HEK293 (cell line): ENCODE results near the gene SLC34A3.
A peak's percentile ranks its signal among the peaks of the same experiment; 100 is the strongest.

ENCODE experiments used
- CTCF ChIP-seq: fragments of 450-650 bp; formaldehyde crosslinking; IDR thresholded peaks from 2 replicates; pipeline ENCODE4 v1.5.1; 2016; ENCODE audit warnings: missing biosample characterization, missing genetic modification characterization
- GLIS2 ChIP-seq: fragments of 450-650 bp; formaldehyde crosslinking; IDR thresholded peaks from 2 replicates; pipeline ENCODE4 v1.5.1; 2016; ENCODE audit warnings: missing biosample characterization, missing genetic modification characterization
- HOXA7 ChIP-seq: sonication (generic); formaldehyde crosslinking; IDR thresholded peaks from 2 replicates; pipeline ENCODE4 v1.8.1; 2022; ENCODE audit warnings: missing genetic modification reagents, borderline replicate concordance
- PBX3 ChIP-seq: sonication (generic); formaldehyde crosslinking; IDR thresholded peaks from 2 replicates; pipeline ENCODE4 v1.8.1; 2022; ENCODE audit warnings: mild to moderate bottlenecking, moderate library complexity, missing genetic modification reagents
- REST ChIP-seq: fragments of 450-650 bp; formaldehyde crosslinking; IDR thresholded peaks from 2 replicates; pipeline ENCODE4 v1.5.1; 2016; ENCODE audit warnings: missing biosample characterization, missing genetic modification characterization
- ZNF18 ChIP-seq: fragments of 450-650 bp; formaldehyde crosslinking; IDR thresholded peaks from 2 replicates; pipeline ENCODE4 v1.5.1; 2016; ENCODE audit warnings: missing biosample characterization, missing genetic modification characterization

- TF ChIP-seq GLIS2 (tag by site-specific recombination), result peak; percentile 86; the same call in 1 of the 2 replicates
- no peak for TF ChIP-seq PBX3 (CRISPR knock-in tag)
- TF ChIP-seq REST (tag by site-specific recombination), result peak; percentile 22; the same call in 1 of the 2 replicates
- TF ChIP-seq CTCF (tag by site-specific recombination), result peak; percentile 99
- no peak for TF ChIP-seq ZNF18
- no peak for TF ChIP-seq HOXA7 (CRISPR knock-in tag)
Measured at GRCh38 chr9:137236238-137236935, 5.7 kb downstream of the SLC34A3 start.
